Measurements from ENCODE around the gene C1QTNF6. TPM values are rescaled to one million over a fixed set of nuclear protein-coding genes. Genes with fewer than 3 reads are reported as not detected.

C1QTNF6 gene
- total and polyA plus RNA-seq, 2 experiments from 2014 or later, result 10.4 to 16.4 TPM

DNA sequence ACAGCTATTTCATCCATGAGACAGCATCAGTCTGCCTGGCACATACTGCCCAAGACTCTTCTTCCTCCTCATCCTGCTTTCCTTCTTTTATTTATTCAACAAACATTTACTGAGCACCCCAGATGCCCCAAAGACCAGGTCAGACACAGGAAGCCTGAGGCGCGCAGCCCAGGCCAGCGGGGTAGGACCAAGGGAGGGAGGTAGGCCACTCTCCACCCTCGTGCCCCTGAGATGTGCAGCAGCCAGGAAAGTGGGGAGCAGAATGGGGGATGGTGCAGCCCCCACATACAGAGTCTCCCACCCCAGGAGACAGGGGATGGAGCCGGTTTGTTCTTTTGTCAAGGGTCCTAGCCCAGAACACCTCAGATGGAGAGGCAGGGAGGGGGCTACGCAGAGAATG lies 34.1 kb downstream of the C1QTNF6 start:
- DNase-seq (ENCODE audit: low read depth in 1 of 2, low spot score in 1 of 2), result no peak
- TF ChIP-seq, protein P1, sequence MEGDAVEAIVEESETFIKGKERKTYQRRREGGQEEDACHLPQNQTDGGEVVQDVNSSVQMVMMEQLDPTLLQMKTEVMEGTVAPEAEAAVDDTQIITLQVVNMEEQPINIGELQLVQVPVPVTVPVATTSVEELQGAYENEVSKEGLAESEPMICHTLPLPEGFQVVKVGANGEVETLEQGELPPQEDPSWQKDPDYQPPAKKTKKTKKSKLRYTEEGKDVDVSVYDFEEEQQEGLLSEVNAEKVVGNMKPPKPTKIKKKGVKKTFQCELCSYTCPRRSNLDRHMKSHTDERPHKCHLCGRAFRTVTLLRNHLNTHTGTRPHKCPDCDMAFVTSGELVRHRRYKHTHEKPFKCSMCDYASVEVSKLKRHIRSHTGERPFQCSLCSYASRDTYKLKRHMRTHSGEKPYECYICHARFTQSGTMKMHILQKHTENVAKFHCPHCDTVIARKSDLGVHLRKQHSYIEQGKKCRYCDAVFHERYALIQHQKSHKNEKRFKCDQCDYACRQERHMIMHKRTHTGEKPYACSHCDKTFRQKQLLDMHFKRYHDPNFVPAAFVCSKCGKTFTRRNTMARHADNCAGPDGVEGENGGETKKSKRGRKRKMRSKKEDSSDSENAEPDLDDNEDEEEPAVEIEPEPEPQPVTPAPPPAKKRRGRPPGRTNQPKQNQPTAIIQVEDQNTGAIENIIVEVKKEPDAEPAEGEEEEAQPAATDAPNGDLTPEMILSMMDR (IDR thresholded peaks at IDR 0.05; ENCODE audit: low read depth, low read length), result no peak
- no peaks in the 10 kb centered on the region for H3K36me3 ChIP-seq
- H3K4me3 ChIP-seq, result no peak overlapping the region
- no peaks in the 10 kb centered on the region for H3K27me3 ChIP-seq
- H3K27ac ChIP-seq, result no peak overlapping the region
- H3K9me3 ChIP-seq (ENCODE audit: low read depth), result no peaks in the 10 kb centered on the region
- no peaks in the 10 kb centered on the region for H3K4me1 ChIP-seq (ENCODE audit: low read depth)

- no peaks in the 10 kb centered on the region for H3K36me3 ChIP-seq
- no peak for DNase-seq (ENCODE audit: low read depth in 1 of 2, low spot score in 1 of 2)
- no peaks in the 10 kb centered on the region for H3K4me1 ChIP-seq (ENCODE audit: low read depth)
- TF ChIP-seq, protein P1 (IDR thresholded peaks at IDR 0.05; ENCODE audit: low read depth, low read length), result no peak
- no peak overlapping the region for H3K27ac ChIP-seq
- no peaks in the 10 kb centered on the region for H3K27me3 ChIP-seq
- no peak overlapping the region for H3K4me3 ChIP-seq
- no peaks in the 10 kb centered on the region for H3K9me3 ChIP-seq (ENCODE audit: low read depth)
These were observed 36.6 kb downstream of the C1QTNF6 start for GRCh38 chr22:37151401-37151800.

- TF ChIP-seq, protein P1 (IDR thresholded peaks at IDR 0.05; ENCODE audit: low read depth, low read length), result no peak
- Histone ChIP-seq H3K4me1 (ENCODE audit: low read depth) (no peaks in the 10 kb centered on the region), H3K9me3 (ENCODE audit: low read depth) (no peaks in the 10 kb centered on the region)
These were observed 37.3 kb downstream of the C1QTNF6 start for GRCh38 chr22:37150701-37151100.

DNA sequence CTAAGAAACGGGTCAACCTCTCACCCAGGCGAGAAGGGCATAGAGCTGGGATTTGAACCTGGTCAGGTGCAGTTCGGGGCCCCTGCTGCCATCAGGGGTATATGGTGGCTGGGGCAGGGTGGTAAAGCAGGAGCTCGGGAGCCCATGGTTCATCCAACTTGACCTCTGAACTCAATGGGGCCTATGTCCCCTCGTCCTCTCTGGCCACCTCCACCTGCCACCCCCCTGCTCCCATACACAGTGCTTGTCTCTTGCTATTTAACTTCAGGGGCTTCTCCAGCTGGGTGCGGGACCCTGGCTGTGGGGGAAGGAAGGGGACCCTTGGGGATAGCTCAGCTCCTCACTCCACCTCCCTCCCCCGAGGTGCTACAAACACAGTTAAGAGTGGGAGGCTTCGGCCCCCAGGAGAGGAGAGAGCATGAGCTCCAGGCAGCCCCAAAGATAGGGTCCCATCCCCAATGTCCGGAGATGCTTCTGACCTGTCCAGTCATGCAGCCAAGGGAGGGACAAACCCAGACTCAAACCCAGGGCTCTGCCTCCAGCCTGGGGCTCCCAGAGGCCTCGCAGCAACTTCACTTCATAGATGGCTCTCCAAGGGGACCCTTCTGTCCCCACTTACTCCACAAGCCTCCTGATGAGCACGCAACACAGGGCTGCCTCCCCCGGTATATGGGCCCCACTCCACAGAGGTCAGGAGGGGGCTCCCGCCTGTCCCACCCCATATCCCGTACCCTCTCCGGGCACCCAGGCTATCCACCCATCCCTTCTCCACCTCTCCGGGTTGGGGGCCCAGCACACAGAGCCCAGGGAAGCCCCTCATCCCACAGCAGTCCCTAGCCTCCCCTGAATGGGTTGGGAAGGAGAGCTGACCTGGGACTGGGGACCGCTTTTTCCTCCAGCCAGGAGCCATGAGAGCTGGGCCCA lies 39.0 kb downstream of the C1QTNF6 start:
- H3K27ac ChIP-seq, result no peak overlapping the region
- no peaks in the 10 kb centered on the region for H3K4me1 ChIP-seq (ENCODE audit: low read depth)
- no peak for DNase-seq (ENCODE audit: low read depth in 1 of 2, low spot score in 1 of 2)
- no peaks in the 10 kb centered on the region for H3K36me3 ChIP-seq
- TF ChIP-seq, protein P1 (IDR thresholded peaks at IDR 0.05; ENCODE audit: low read depth, low read length), result no peak
- no peaks in the 10 kb centered on the region for H3K9me3 ChIP-seq (ENCODE audit: low read depth)
- no peak overlapping the region for H3K4me3 ChIP-seq
- H3K27me3 ChIP-seq, result no peaks in the 10 kb centered on the region

More at GRCh38 chr22:37150701-37151100, 37.3 kb downstream of the C1QTNF6 start:
- no peak overlapping the region for H3K4me3 ChIP-seq
- no peaks in the 10 kb centered on the region for H3K36me3 ChIP-seq
- H3K27me3 ChIP-seq, result no peaks in the 10 kb centered on the region
- DNase-seq (ENCODE audit: low read depth in 1 of 2, low spot score in 1 of 2), result no peak
- no peak overlapping the region for H3K27ac ChIP-seq

GRCh38 chr22:37148031-37148651 lies 39.9 kb downstream of the C1QTNF6 start:
- H3K4me3 ChIP-seq, result no peak overlapping the region
- H3K27ac ChIP-seq, result no peak overlapping the region
- H3K36me3 ChIP-seq, result no peaks in the 10 kb centered on the region
- H3K9me3 ChIP-seq (ENCODE audit: low read depth), result no peaks in the 10 kb centered on the region
- H3K27me3 ChIP-seq, result no peaks in the 10 kb centered on the region
- no peak for DNase-seq (ENCODE audit: low read depth in 1 of 2, low spot score in 1 of 2)
- no peaks in the 10 kb centered on the region for H3K4me1 ChIP-seq (ENCODE audit: low read depth)
- TF ChIP-seq, protein P1 (IDR thresholded peaks at IDR 0.05; ENCODE audit: low read depth, low read length), result no peak

All from cardiac muscle cell (in vitro differentiated cells and primary cell).